GM23338 (cell line): ENCODE results near the gene ASIC3. TPM values are rescaled to one million over a fixed set of nuclear protein-coding genes. Genes with fewer than 3 reads are reported as not detected.

Source experiments
- ATAC-seq: fragments of 200-7000 bp; cut with Tn5 transposase; 3 replicates; pipeline ENCODE4 v1.9.1; 2020
- DNase-seq: peaks from one replicate; pipeline ENCODE4 v3.0.0-alpha.2; 2015; ENCODE audit warnings: low spot score
- H2AFZ ChIP-seq: fragments of 200-600 bp; sonication (generic); 2 replicates; pipeline ENCODE4 v1.8.0; 2016; ENCODE audit warnings: antibody characterized with exemption, mild to moderate bottlenecking, moderate library complexity
- H3F3A ChIP-seq: fragments of 200-600 bp; sonication (generic); replicated peaks from 2 replicates; pipeline ENCODE4 v1.8.0; 2017; ENCODE audit warnings: antibody characterized with exemption, mixed run types, low read depth
- H3K27ac ChIP-seq: fragments of 200-600 bp; sonication (generic); 2 replicates; pipeline ENCODE4 v1.6.1; 2016; ENCODE audit warnings: low read depth
- H3K27me3 ChIP-seq: fragments of 200-600 bp; sonication (generic); 2 replicates; pipeline ENCODE4 v1.8.0; 2016; ENCODE audit warnings: mild to moderate bottlenecking, mixed run types, moderate library complexity; ENCODE audit not compliant: insufficient read depth
- H3K36me3 ChIP-seq: fragments of 200-600 bp; sonication (generic); 2 replicates; pipeline ENCODE4 v1.8.0; 2016; ENCODE audit warnings: mild to moderate bottlenecking; ENCODE audit not compliant: insufficient read depth
- H3K4me1 ChIP-seq: fragments of 200-600 bp; sonication (generic); 2 replicates; pipeline ENCODE4 v1.8.0; 2016; ENCODE audit warnings: mild to moderate bottlenecking, moderate library complexity; ENCODE audit not compliant: insufficient read depth
- H3K4me2 ChIP-seq: fragments of 200-600 bp; sonication (generic); 2 replicates; pipeline ENCODE4 v1.7.1; 2017; ENCODE audit warnings: mixed run types
- H3K4me3 ChIP-seq: fragments of 200-600 bp; sonication (generic); 2 replicates; pipeline ENCODE4 v1.6.1; 2016; ENCODE audit warnings: mixed run types
- H3K79me2 ChIP-seq: fragments of 200-600 bp; sonication (generic); replicated peaks from 2 replicates; pipeline ENCODE4 v1.8.0; 2017; ENCODE audit warnings: mild to moderate bottlenecking; ENCODE audit not compliant: insufficient read depth
- H3K9me2 ChIP-seq: fragments of 200-600 bp; sonication (generic); 2 replicates; pipeline ENCODE4 v1.8.0; 2017; ENCODE audit not compliant: insufficient read depth
- H4K20me1 ChIP-seq: fragments of 200-600 bp; sonication (generic); replicated peaks from 2 replicates; pipeline ENCODE4 v1.8.0; 2017; ENCODE audit warnings: mild to moderate bottlenecking; ENCODE audit not compliant: insufficient read depth
- H3K27ac Mint-ChIP-seq: 2 replicates; pipeline ENCODE4 v1.8.0; 2020; ENCODE audit warnings: inconsistent platforms, mild to moderate bottlenecking, moderate library complexity, mixed read lengths
- H3K27me3 Mint-ChIP-seq: 3 replicates; pipeline ENCODE4 v1.8.0; 2022; ENCODE audit warnings: low read depth, mild to moderate bottlenecking, moderate library complexity, mixed read lengths, inconsistent platforms; ENCODE audit not compliant: insufficient read depth, poor library complexity
- H3K36me3 Mint-ChIP-seq: 3 replicates; pipeline ENCODE4 v1.8.0; 2021; ENCODE audit warnings: low read depth, mild to moderate bottlenecking, inconsistent platforms, moderate library complexity, mixed read lengths
- H3K4me1 Mint-ChIP-seq: 3 replicates; pipeline ENCODE4 v1.8.0; 2020; ENCODE audit warnings: mild to moderate bottlenecking, inconsistent platforms, mixed read lengths
- H3K4me3 Mint-ChIP-seq: 3 replicates; pipeline ENCODE4 v1.8.0; 2021; ENCODE audit warnings: moderate library complexity, mild to moderate bottlenecking, inconsistent platforms, mixed read lengths
- H3K9me3 Mint-ChIP-seq: 3 replicates; pipeline ENCODE4 v1.8.0; 2020; ENCODE audit warnings: moderate library complexity, mild to moderate bottlenecking, inconsistent platforms, mixed read lengths
- CTCF ChIP-seq, 2 experiments: fragments of 200-600 bp in 1 of 2; sonication (generic) in 1 of 2; conservative IDR thresholded peaks; 2 replicates each; pipeline versions ENCODE4 v1.5.1 to v1.6.1; 2016 to 2017; ENCODE audit warnings: antibody characterized with exemption in 2 of 2, low read depth in 2 of 2, mild to moderate bottlenecking in 2 of 2, moderate library complexity in 1 of 2
- ETS1 ChIP-seq: IDR thresholded peaks from 2 replicates; pipeline ENCODE4 v1.6.1; 2016; ENCODE audit warnings: antibody characterized with exemption
- EZH2 ChIP-seq: fragments of 200-600 bp; sonication (generic); IDR thresholded peaks from one replicate; pipeline ENCODE4 v1.8.0; 2017; ENCODE audit warnings: antibody characterized with exemption, mild to moderate bottlenecking, low read depth; ENCODE audit not compliant: unreplicated experiment
- NANOG ChIP-seq: IDR thresholded peaks from 2 replicates; pipeline ENCODE4 v1.6.1; 2016; ENCODE audit warnings: antibody characterized with exemption, borderline replicate concordance
- POLR2AphosphoS5 ChIP-seq: IDR thresholded peaks from 2 replicates; pipeline ENCODE4 v1.6.1; 2016; ENCODE audit warnings: antibody characterized with exemption, low read depth
- ZNF114 ChIP-seq: fragments of 250-450 bp; sonication (Bioruptor Pico); IDR thresholded peaks from 2 replicates; pipeline ENCODE4 v1.5.0; 2020; ENCODE audit warnings: mild to moderate bottlenecking, moderate library complexity
- ZNF462 ChIP-seq: fragments of 250-450 bp; sonication (Bioruptor Pico); IDR thresholded peaks from 2 replicates; pipeline ENCODE4 v1.5.0; 2020; ENCODE audit warnings: mild to moderate bottlenecking, moderate library complexity
- polyA plus RNA-seq: library from polyadenylated mRNA; unstranded; fragments of >200 nt; fragmentation: Nextera tagmentation; extraction: Ambion mirVana; gene quantifications from 2 replicates; pipeline ENCODE4 v1.2.1, GENCODE V29; 2016
- total RNA-seq: library from RNA; depleted of rRNA; stranded (reverse); fragments of >200 nt; shearing (Covaris generic); gene quantifications from 2 replicates; pipeline ENCODE4 v1.2.3, GENCODE V29; 2014

ASIC3 gene
- total and polyA plus RNA-seq, 2 experiments from 2014 or later = 0.87 to 0.90 TPM

GRCh38 chr7:151023232-151023631 is 25.1 kb upstream of the ASIC3 start:
- Histone ChIP-seq H3K36me3 (no peaks in the 10 kb centered on the region; the same call in 1 of the 2 replicates), H3K4me1 (peaks cover 15% of the 10 kb centered on the region), H3K4me3 (no peak overlapping the region), H3F3A (no peaks in the 10 kb centered on the region; the same call in 1 of the 2 replicates), H2AFZ (no peak overlapping the region), H3K27ac (no peak overlapping the region), H3K27me3 (peaks cover 47% of the 10 kb centered on the region), H3K79me2 (no peaks in the 10 kb centered on the region), H3K4me2 (no peak overlapping the region), H3K9me2 (no peaks in the 10 kb centered on the region), H4K20me1 (no peaks in the 10 kb centered on the region)
- Mint-ChIP-seq H3K27me3 (peaks cover 27% of the 10 kb centered on the region), H3K27ac (no peak overlapping the region), H3K4me1 (peaks cover 35% of the 10 kb centered on the region), H3K4me3 (no peak overlapping the region), H3K9me3 (peaks cover 4% of the 10 kb centered on the region; the same call in 2 of the 3 replicates), H3K36me3 (peaks cover 4% of the 10 kb centered on the region)
- TF ChIP-seq CTCF (conservative IDR thresholded peaks at IDR 0.05; ENCODE audit: low read depth in 2 of 2) (no peak), EZH2 (no peak), ETS1 (no peak)
- DNase-seq = no peak
- no peak for ATAC-seq

GRCh38 chr7:151024435-151025056 is 23.8 kb upstream of the ASIC3 start, which contains the start of gene ATG9B:
TSS of gene ATG9B (minus strand) at chr7:151024494. CDS start at chr7:151024423, 71 bp downstream.
- Histone ChIP-seq H3K27me3 (peaks cover 33% of the 10 kb centered on the region), H3K4me3 (no peak within 1 kb of the TSS), H3K36me3 (no peaks in the 10 kb centered on the region; the same call in 1 of the 2 replicates), H2AFZ (no peak within 1 kb of the TSS), H3K27ac (no peak within 1 kb of the TSS), H3F3A (no peaks in the 10 kb centered on the region; the same call in 1 of the 2 replicates), H3K9me2 (no peaks in the 10 kb centered on the region), H3K4me2 (no peak within 1 kb of the TSS), H3K79me2 (peaks cover 5% of the 10 kb centered on the region; the same call in 1 of the 2 replicates), H3K4me1 (peaks cover 18% of the 10 kb centered on the region), H4K20me1 (no peaks in the 10 kb centered on the region)
- peaks cover 4% of the 10 kb centered on the region; the same call in 2 of the 3 replicates for H3K36me3 Mint-ChIP-seq
- peaks cover 38% of the 10 kb centered on the region for H3K4me1 Mint-ChIP-seq
- ATAC-seq (no peak), DNase-seq (no peak)
- no peak within 1 kb of the TSS for H3K27ac Mint-ChIP-seq
- no peak within 1 kb of the TSS; the same call in 2 of the 3 replicates for H3K4me3 Mint-ChIP-seq
- peaks cover 16% of the 10 kb centered on the region for H3K27me3 Mint-ChIP-seq
- H3K9me3 Mint-ChIP-seq = peaks cover under 1% of the 10 kb centered on the region; the same call in 1 of the 3 replicates
- TF ChIP-seq ZNF114 (CRISPR knock-in tag) = no peak
- no peak for TF ChIP-seq CTCF (conservative IDR thresholded peaks at IDR 0.05; ENCODE audit: low read depth in 2 of 2)
- TF ChIP-seq POLR2AphosphoS5 = no peak
- TF ChIP-seq NANOG = no peak
- TF ChIP-seq ZNF462 (CRISPR knock-in tag) = no peak
- TF ChIP-seq ETS1 = no peak
